Activated CD4-positive, alpha-beta memory T cell treated with anti-CD3 and anti-CD28 coated beads, Interleukin-2, amount 10 ng/mL, durations not matched to agents 7 days and 5 days (primary cell): Measurements from ENCODE around the gene FETUB. TPM values are rescaled to one million over a fixed set of nuclear protein-coding genes. Genes with fewer than 3 reads are reported as not detected.

Experiments used
- CTCF ChIA-PET: fragments of 350-600 bp; sonication (Branson Sonifier 250); formaldehyde crosslinking; loops from one replicate; lab custom pipeline; 2021; ENCODE audit warnings: antibody characterized with exemption, inconsistent platforms; lab: Charles Lee
- POLR2A ChIA-PET: fragments of 350-600 bp; sonication (Branson Sonifier 250); formaldehyde crosslinking; loops from one replicate; lab custom pipeline; 2021; ENCODE audit warnings: antibody characterized with exemption; lab: Charles Lee
- DNase-seq: peaks from one replicate; pipeline ENCODE4 v3.0.0-alpha.2; 2020
- H3K27ac Mint-ChIP-seq: one replicate; pipeline ENCODE4 v1.8.0; 2021; ENCODE audit warnings: mild to moderate bottlenecking, mixed read lengths
- H3K27me3 Mint-ChIP-seq: one replicate; pipeline ENCODE4 v1.8.0; 2021; ENCODE audit warnings: mixed read lengths
- H3K36me3 Mint-ChIP-seq: one replicate; pipeline ENCODE4 v1.8.0; 2021; ENCODE audit warnings: low read depth, mixed read lengths
- H3K4me1 Mint-ChIP-seq: one replicate; pipeline ENCODE4 v1.8.0; 2021; ENCODE audit warnings: mixed read lengths
- H3K4me3 Mint-ChIP-seq: one replicate; pipeline ENCODE4 v1.8.0; 2021; ENCODE audit warnings: mild to moderate bottlenecking, mixed read lengths
- H3K9me3 Mint-ChIP-seq: one replicate; pipeline ENCODE4 v1.8.0; 2021; ENCODE audit warnings: mixed read lengths
- total RNA-seq, 2 experiments: library from RNA; stranded (reverse); gene quantifications; one replicate each; pipeline ENCODE4 v1.2.3, GENCODE V29; 2021

Gene FETUB
- total RNA-seq, 2 experiments from 2014 or later = not detected

DNA sequence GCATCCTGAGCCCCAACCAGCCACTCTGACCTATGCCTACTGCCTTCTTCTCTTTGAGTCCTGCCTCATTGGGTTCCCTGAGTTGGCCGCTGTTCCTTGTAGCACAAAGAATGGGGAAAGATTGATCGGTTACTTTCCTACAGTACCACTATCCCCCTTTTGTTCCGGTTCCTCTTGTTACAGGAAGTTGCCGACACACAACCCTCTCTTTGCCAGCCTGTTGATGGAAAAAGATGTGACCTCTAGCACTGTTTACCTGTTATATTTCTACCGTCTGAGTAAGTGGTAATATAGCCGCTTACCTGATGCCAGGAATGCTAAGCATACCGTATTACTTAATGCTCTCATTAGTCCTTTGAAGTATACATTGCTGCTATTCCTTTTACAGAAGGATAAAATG lies 37.0 kb upstream of the FETUB start:
- Mint-ChIP-seq H3K9me3 (no peaks in the 10 kb centered on the region), H3K27me3 (peaks cover 10% of the 10 kb centered on the region), H3K36me3 (no peaks in the 10 kb centered on the region), H3K4me3 (no peak overlapping the region), H3K27ac (no peak overlapping the region), H3K4me1 (no peaks in the 10 kb centered on the region)
- ChIA-PET CTCF (interaction anchor here (4.1 kb wide), 1 partner anchor 12 kb away, joined by 25 read pairs; no protein-coding TSS in a partner anchor), POLR2A (no interaction called here)
- DNase-seq = no peak

DNA sequence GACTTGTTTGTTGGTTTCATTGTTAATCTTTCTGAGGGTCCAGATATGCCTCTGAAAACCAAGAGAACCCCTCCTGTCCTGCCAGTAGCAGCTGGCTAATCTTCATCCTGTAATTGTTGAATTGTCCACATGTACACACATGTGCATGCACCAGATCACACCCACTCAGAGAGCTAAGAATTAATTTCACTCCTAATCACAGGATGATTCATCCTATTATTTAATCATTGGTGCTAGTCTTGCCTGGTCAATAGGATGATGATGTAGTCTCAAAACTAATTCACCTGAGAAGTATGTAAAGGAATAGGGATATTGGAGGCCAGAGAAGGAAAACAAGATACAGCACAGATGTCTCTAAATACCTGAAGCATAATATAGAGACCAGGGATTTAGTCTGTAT lies 35.1 kb upstream of the FETUB start:
- H3K4me1 Mint-ChIP-seq = no peaks in the 10 kb centered on the region
- CTCF ChIA-PET = interaction anchor here (4.1 kb wide), 1 partner anchor 11 kb away, joined by 25 read pairs; no protein-coding TSS in a partner anchor

DNA sequence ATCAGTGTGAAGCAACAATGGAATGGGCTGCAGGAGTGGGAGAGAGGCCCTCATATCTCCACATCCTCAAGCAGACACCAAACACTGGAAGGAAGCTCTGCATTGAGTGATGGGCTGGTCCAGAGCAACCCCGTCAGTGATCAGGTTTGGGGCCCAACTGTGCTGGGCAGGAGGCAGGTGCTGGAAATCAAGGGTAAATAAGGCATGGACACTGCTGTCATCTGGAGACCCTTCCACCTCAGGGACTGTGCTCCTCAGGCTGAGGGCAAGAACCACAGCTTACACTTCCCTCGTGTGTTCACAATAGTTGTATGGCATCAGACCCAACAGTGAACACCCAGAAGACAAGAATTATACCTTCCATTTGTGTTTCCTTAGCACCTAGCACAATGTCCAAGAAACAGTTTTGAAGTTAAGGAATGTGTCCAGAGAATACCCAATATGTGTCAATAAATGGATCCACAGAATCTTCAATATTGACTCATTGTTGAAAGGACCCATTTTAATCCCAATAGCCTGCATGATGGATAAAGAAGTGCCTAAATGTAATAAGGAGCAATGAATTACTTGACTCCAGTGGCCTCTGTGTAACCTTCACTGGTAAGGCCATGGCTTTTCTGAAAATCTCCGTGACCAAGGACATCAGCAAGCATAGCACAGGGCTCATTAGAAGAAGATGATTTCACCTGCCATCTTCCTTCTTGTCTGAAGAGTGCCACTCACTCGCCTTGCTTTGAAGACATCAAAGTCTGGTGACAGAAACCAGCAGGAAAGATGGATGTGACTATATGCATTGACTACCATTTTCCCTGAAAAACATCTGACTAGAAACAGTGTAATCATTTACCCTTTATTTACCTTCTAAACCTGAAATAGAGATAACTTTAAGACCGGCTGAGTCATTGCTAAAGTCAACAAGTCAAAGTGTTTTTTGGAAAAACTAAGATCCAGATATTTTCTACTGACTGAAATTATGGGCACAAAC lies 34.3 kb upstream of the FETUB start:
- DNase-seq = no peak
- Mint-ChIP-seq H3K4me3 (no peak overlapping the region), H3K36me3 (no peaks in the 10 kb centered on the region), H3K4me1 (no peaks in the 10 kb centered on the region), H3K27ac (no peak overlapping the region), H3K27me3 (peaks cover 7% of the 10 kb centered on the region), H3K9me3 (no peaks in the 10 kb centered on the region)
- ChIA-PET CTCF (interaction anchor here (4.1 kb wide), 1 partner anchor 10 kb away, joined by 25 read pairs; no protein-coding TSS in a partner anchor), POLR2A (no interaction called here)

More for the DNA sequence above, 35.1 kb upstream of the FETUB start:
- no peaks in the 10 kb centered on the region for H3K9me3 Mint-ChIP-seq
- H3K4me3 Mint-ChIP-seq = no peak overlapping the region
- DNase-seq = no peak
- H3K36me3 Mint-ChIP-seq = no peaks in the 10 kb centered on the region
- H3K27ac Mint-ChIP-seq = no peak overlapping the region
- peaks cover 7% of the 10 kb centered on the region for H3K27me3 Mint-ChIP-seq
- POLR2A ChIA-PET = no interaction called here

DNA sequence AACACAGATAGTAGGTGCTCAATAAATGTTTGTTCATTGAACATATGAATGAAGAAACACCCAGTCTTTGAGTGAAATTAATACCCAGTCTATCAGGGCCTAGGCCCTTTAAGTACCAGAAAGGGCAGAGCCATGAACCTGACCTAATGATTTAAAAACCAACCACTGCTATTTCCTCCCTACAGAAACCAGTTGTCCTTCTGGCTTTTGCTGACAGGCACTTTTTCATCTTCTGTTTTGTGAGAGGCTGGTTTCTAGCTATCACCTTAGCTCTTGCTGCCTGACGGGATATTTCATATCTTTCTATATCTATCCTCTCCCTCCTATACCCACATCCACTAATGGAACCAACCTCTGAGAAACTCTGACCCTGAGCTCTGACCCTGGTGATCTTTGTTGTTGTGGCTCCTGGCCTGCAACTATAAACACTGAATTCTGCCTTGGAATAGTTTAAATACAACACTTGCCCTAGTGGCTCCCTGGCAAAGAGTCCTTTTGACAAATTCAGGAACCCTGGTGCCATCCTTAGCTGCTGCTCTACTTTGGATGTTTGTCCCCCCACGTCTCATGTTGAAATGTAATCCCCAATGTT lies 31.5 kb upstream of the FETUB start:
- CTCF ChIA-PET = interaction anchor here (1.9 to 2.9 kb wide), 3 partner anchors 8 to 68 kb away, joined by 5 to 25 read pairs (median 10); partner anchors contain the start of gene DNAJB11
- Mint-ChIP-seq H3K4me3 (no peak overlapping the region), H3K9me3 (no peaks in the 10 kb centered on the region), H3K36me3 (no peaks in the 10 kb centered on the region), H3K27me3 (peaks cover 18% of the 10 kb centered on the region), H3K4me1 (peaks cover 2% of the 10 kb centered on the region), H3K27ac (no peak overlapping the region)
- no peak for DNase-seq
- POLR2A ChIA-PET = no interaction called here

DNA sequence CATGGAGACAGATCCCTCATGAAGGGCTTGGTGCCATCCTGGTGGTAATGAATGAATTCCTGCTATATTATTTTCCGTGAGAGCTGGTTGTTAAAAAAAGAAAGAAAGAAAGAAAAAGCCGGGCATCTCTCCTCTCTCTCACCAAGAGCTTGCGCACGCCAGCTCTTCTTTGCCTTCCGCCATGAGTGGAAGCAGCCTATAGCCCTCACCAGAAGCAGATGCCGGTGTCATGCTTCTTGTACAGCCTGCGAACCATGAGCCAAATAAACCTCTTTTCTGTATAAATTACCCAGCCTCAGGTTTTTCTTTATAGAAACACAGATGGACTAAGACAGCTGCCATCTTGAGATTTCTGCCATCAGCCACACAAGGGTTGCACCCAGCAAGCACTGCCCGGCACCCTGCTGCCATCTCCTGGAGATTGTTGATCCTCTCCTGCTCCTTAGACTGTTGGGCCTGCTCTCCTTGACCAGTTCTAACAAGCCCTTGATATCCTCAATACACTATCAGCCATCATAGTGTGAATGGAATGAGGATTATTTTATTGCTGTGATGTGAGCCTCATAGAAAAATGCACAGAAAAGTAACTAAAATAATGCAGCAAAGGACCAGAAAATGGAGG lies 30.8 kb upstream of the FETUB start:
- Mint-ChIP-seq H3K27ac (no peak overlapping the region), H3K4me3 (no peak overlapping the region), H3K27me3 (peaks cover 16% of the 10 kb centered on the region), H3K36me3 (no peaks in the 10 kb centered on the region), H3K9me3 (no peaks in the 10 kb centered on the region), H3K4me1 (peaks cover 3% of the 10 kb centered on the region)
- ChIA-PET CTCF (interaction anchor here (1.6 to 2.9 kb wide), 4 partner anchors 7 to 212 kb away, joined by 4 to 25 read pairs (median 8); partner anchors contain the start of gene DNAJB11), POLR2A (no interaction called here)
- no peak for DNase-seq

DNA sequence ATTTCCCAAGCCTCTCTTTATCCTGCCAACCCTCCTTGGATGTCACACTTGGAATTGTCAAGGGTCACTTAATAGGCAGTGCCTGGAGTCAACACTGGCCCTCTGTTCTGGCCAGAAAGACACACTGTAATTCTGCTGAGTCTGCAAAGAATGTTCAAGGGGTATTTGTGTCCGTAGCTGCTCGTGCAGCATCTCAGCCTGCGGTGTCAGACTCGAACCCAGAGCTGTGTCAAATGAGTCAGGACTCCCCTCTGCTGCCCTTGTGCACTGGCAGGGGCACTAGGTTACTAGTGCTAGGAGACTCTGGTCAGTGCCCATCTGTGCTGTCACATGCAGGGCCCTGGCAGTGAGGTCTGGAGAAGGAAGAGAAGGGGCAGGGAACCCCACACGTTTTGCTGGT lies 28.1 kb upstream of the FETUB start:
- H3K27me3 Mint-ChIP-seq = peaks cover 20% of the 10 kb centered on the region
- H3K9me3 Mint-ChIP-seq = no peaks in the 10 kb centered on the region
- no peak for DNase-seq
- POLR2A ChIA-PET = interaction anchor here (0.7 kb wide), 1 partner anchor 172 kb away, joined by 3 read pairs; no protein-coding TSS in a partner anchor
- H3K4me1 Mint-ChIP-seq = peaks cover 19% of the 10 kb centered on the region
- no peaks in the 10 kb centered on the region for H3K36me3 Mint-ChIP-seq
- H3K27ac Mint-ChIP-seq = no peak overlapping the region
- CTCF ChIA-PET = interaction anchor here (0.9 kb wide), 1 partner anchor 28 kb away, joined by 4 read pairs; no protein-coding TSS in a partner anchor
- no peak overlapping the region for H3K4me3 Mint-ChIP-seq

DNA sequence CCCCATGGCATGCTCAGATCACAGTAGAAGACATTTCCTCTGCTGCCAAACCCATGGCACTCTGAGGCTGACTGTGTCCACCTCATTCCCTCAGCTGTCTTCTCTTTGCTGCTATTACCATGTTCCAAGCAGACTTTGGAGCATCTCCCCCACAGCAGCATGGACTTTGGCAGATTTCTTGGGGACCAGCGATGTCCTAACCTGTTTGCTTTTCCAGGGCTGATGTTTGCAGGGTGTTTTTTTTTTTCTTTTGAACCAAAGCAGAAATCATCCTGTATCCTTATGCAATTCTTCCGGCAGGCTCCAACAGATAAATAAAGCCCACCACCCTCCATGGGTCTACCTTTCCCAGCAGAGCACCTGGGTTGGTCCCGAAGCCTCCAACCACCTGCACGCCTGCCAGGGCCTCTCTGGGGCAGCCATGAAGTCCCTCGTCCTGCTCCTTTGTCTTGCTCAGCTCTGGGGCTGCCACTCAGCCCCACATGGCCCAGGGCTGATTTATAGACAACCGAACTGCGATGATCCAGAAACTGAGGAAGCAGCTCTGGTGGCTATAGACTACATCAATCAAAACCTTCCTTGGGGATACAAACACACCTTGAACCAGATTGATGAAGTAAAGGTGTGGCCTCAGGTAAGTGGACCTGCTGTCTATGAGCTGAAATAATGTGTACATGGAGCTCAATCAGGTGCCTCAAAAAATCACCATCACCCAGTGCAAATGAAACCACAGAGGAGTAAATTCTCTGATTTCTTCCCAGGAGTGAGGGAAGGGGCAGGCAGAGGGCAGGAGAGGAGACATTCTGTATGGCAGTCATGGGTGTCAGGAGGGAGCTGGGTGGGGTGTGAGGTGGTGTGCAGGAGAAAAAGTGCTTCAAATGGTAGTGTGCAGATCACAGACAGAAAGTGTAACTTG lies 27.2 kb upstream of the FETUB start, which contains the start of gene AHSG:
AHSG (plus strand) TSS at position 340 of the 916 bp plus-strand sequence; CDS start at position 422, 82 bp downstream.
- H3K4me3 Mint-ChIP-seq = no peak within 1 kb of the TSS
- H3K9me3 Mint-ChIP-seq = no peaks in the 10 kb centered on the region
- H3K36me3 Mint-ChIP-seq = no peaks in the 10 kb centered on the region
- no peak within 1 kb of the TSS for H3K27ac Mint-ChIP-seq
- CTCF ChIA-PET = interaction anchor here (0.6 to 5.4 kb wide), 10 partner anchors 8 to 630 kb away, joined by 3 to 117 read pairs (median 16); no protein-coding TSS in a partner anchor
- POLR2A ChIA-PET = interaction anchor here (0.7 to 2.5 kb wide), 3 partner anchors 160 to 171 kb away, joined by 3 to 16 read pairs (median 10); partner anchors contain the start of gene EIF4A2
- no peak for DNase-seq
- H3K4me1 Mint-ChIP-seq = peaks cover 24% of the 10 kb centered on the region
- peaks cover 27% of the 10 kb centered on the region for H3K27me3 Mint-ChIP-seq

DNA sequence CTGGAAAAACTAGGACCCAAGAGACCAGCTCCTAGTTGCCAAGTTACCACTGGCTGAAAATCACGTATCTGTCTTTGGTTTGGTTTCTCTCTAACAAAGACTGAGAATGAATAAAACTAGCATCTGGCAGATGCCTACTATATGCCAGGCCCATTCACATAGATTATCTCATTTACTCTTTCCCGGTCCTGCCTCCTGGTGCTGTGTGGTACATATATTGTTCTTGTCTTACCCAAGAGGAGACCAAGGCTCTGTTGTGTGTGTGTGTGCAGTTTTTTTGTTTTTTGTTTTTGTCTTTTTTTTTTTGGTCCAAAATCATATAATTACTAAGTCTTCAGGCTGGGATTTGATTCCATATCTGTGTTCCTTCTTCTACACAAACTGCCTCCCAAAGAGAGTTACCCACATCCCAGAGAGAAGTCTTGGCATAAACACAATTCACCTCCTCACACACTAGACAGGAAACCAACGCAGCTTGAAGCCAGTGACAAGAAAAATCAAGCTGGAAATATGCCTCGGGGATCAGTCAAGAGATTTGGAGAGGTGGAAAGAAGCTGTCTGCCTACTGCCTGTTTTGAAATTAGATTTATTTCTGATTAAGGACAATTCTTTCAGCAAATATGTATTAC lies 26.4 kb upstream of the FETUB start:
- Mint-ChIP-seq H3K4me1 (peaks cover 24% of the 10 kb centered on the region), H3K27me3 (peaks cover 35% of the 10 kb centered on the region), H3K4me3 (no peak overlapping the region), H3K9me3 (no peaks in the 10 kb centered on the region), H3K27ac (no peak overlapping the region), H3K36me3 (no peaks in the 10 kb centered on the region)
- ChIA-PET CTCF (interaction anchor here (0.6 to 5.4 kb wide), 27 partner anchors 8 to 631 kb away, joined by 3 to 117 read pairs (median 7); partner anchors contain the start of genes DNAJB11 and RPL39L), POLR2A (interaction anchor here (1.0 to 3.7 kb wide), 5 partner anchors 30 to 676 kb away, joined by 3 to 27 read pairs (median 10); partner anchors contain the start of genes DNAJB11, EIF4A2 and TRA2B)
- DNase-seq = no peak

DNA sequence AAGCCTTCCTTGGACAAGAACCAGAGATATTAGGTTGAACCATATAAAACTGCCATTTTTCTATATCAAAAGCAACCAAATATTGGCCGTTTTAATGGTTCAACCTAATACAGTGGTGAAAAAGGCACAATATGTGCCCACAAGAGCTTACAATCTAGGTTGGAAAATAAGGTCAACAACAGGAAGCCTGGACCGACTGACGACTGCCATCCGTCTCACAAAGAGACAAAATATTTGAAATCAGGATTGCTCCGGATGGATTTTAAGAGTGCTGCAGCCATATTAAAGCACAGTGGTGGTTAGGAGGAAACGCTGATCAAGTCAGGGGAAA lies 26.0 kb upstream of the FETUB start:
- H3K4me1 Mint-ChIP-seq = peaks cover 24% of the 10 kb centered on the region
- ChIA-PET POLR2A (interaction anchor here (0.8 to 3.7 kb wide), 6 partner anchors 23 to 677 kb away, joined by 3 to 27 read pairs (median 8); partner anchors contain the start of genes DNAJB11, EIF4A2 and TRA2B), CTCF (interaction anchor here (0.6 to 5.4 kb wide), 42 partner anchors 10 to 1308 kb away, joined by 3 to 117 read pairs (median 6); partner anchors contain the start of genes DNAJB11, RFC4 and RPL39L)
- H3K36me3 Mint-ChIP-seq = no peaks in the 10 kb centered on the region
- no peak for DNase-seq
- H3K9me3 Mint-ChIP-seq = no peaks in the 10 kb centered on the region
- H3K4me3 Mint-ChIP-seq = no peak overlapping the region
- H3K27ac Mint-ChIP-seq = no peak overlapping the region
- peaks cover 36% of the 10 kb centered on the region for H3K27me3 Mint-ChIP-seq

DNA sequence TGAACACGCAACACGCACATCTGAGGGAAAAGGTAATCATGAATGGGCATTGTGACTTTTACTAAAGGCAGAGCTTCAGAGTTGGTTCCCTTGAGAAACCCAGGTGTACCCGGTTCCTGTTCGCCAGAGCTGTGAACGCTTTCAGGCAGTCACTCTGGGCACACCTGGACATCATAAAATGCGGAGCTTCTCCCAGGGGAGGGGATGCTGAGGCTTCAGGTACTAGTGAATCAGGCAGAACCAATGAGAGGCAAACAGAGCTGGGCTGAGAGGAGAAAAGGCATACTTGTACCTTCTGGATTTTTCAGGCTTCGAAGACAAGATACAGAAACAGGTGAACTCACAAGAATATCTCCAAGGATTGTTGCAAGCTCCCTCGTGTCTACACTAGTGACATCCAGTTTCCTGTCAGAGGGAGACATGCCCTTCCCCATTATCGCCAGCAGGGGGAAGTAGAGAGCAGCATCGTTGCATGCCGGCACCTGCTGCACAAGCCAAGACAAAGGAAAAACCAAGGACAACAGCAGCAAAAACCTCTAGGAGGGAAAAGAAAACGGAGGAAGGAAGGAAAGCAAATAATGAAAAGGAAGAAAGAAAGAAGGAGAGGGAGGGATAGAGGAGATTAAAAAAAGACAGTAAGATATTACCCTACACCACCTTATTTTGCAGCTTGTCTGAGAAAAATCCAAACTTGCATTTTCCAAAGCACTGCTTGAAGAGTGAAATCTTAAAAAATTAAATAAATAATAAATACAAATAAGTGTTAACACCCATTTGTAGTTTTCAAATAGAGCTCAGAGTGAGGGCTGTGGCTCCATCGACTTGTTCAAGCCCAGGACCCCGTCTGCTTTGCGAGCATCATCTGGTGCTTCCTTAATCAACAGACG lies 25.4 kb upstream of the FETUB start:
- H3K4me1 Mint-ChIP-seq = peaks cover 24% of the 10 kb centered on the region
- peaks cover 37% of the 10 kb centered on the region for H3K27me3 Mint-ChIP-seq
- H3K4me3 Mint-ChIP-seq = no peak overlapping the region
- H3K36me3 Mint-ChIP-seq = no peaks in the 10 kb centered on the region
- no peaks in the 10 kb centered on the region for H3K9me3 Mint-ChIP-seq
- CTCF ChIA-PET = interaction anchor here (0.6 to 5.4 kb wide), 47 partner anchors 11 to 1309 kb away, joined by 3 to 117 read pairs (median 5); partner anchors contain the start of genes DNAJB11, EIF4A2, RFC4 and RPL39L
- POLR2A ChIA-PET = interaction anchor here (0.8 to 3.7 kb wide), 7 partner anchors 24 to 677 kb away, joined by 3 to 27 read pairs (median 10); partner anchors contain the start of genes DNAJB11, EIF4A2, TBCCD1 and TRA2B
- no peak overlapping the region for H3K27ac Mint-ChIP-seq
- DNase-seq = peak; percentile 79
